Upper lobe of left lung (tissue), 6 donors: Measurements from ENCODE around the gene SMYD3. TPM values are rescaled to one million over a fixed set of nuclear protein-coding genes. Genes with fewer than 3 reads are reported as not detected.

Source experiments
- ATAC-seq, 2 donors: fragments of 200-7000 bp; cut with Tn5 transposase; one replicate each; pipeline ENCODE4 v1.9.1; 2022; ENCODE audit warnings: mild to moderate bottlenecking in 2 of 2, moderate library complexity in 2 of 2; ENCODE audit not compliant: low FRiP score in 2 of 2
- DNase-seq, 2 donors: peaks; one replicate each; pipeline ENCODE4 v3.0.0-alpha.2; 2019 to 2020
- H3K27ac ChIP-seq, 4 donors: fragments of 200-600 bp; sonication (generic); one replicate each; pipeline ENCODE4 v1.5.1; 2016 to 2019
- H3K27me3 ChIP-seq, 4 donors: fragments of 200-600 bp; sonication (generic); one replicate each; pipeline ENCODE4 v1.5.1; 2017 to 2019
- H3K36me3 ChIP-seq, 4 donors: fragments of 200-600 bp; sonication (generic); one replicate each; pipeline ENCODE4 v1.5.1; 2016 to 2019
- H3K4me1 ChIP-seq, 4 donors: fragments of 200-600 bp; sonication (generic); one replicate each; pipeline ENCODE4 v1.5.1; 2018 to 2019
- H3K4me3 ChIP-seq, 4 donors: fragments of 200-600 bp; sonication (generic); one replicate each; pipeline ENCODE4 v1.5.1; 2017 to 2019; ENCODE audit warnings: mild to moderate bottlenecking in 2 of 4, moderate library complexity in 1 of 4
- H3K9me3 ChIP-seq, 4 donors: fragments of 200-600 bp; sonication (generic); one replicate each; pipeline ENCODE4 v1.5.1; 2018 to 2019
- EP300 ChIP-seq, 4 donors: sonication (generic); formaldehyde crosslinking; IDR thresholded peaks; one replicate each; pipeline ENCODE4 v1.5.1; 2017; ENCODE audit warnings: antibody characterized with exemption in 4 of 4, control low read depth in 2 of 4
- POLR2A ChIP-seq, 4 donors: fragments of 450-650 bp; IDR thresholded peaks; one replicate each; pipeline ENCODE4 v1.5.1; 2016 to 2017; ENCODE audit warnings: antibody characterized with exemption in 4 of 4, mild to moderate bottlenecking in 2 of 4
- POLR2AphosphoS5 ChIP-seq, 2 donors: sonication (generic); formaldehyde crosslinking; IDR thresholded peaks; one replicate each; pipeline ENCODE4 v1.5.1; 2017; ENCODE audit warnings: antibody characterized with exemption in 2 of 2
- WGBS, 2 donors: methylation state at CpG; one replicate each; pipeline ENCODE4 v1.1.5; 2017 to 2018; 5-methylcytosine and 5-hydroxymethylcytosine counted together
- total RNA-seq, 6 donors: library from RNA; depleted of rRNA in 4 of 6; stranded (reverse); fragments of >200 nt in 4 of 6; gene quantifications; one replicate each; pipeline versions ENCODE4 v1.1.0 to v1.2.1, GENCODE V29; 2016 to 2021
- TF ChIP-seq, protein P1 (sequence below), 6 experiments: fragments of 450-650 bp in 4 of 6; fragments of 200-600 bp in 2 of 6; sonication (generic) in 2 of 6; IDR thresholded peaks; one replicate each; pipeline ENCODE4 v1.5.1; 2016 to 2019; ENCODE audit warnings: antibody characterized with exemption in 6 of 6
- donor health status: DM: no; HTN: no; CAD: no; lungs with moderate emphysema.
- donor health status: DM: no; HTN: yes; CAD: no; lungs with severe emphysema.

SMYD3 gene
- total RNA-seq, 6 donors from 2014 or later = 22.7 to 109 (median 34.0) TPM

DNA sequence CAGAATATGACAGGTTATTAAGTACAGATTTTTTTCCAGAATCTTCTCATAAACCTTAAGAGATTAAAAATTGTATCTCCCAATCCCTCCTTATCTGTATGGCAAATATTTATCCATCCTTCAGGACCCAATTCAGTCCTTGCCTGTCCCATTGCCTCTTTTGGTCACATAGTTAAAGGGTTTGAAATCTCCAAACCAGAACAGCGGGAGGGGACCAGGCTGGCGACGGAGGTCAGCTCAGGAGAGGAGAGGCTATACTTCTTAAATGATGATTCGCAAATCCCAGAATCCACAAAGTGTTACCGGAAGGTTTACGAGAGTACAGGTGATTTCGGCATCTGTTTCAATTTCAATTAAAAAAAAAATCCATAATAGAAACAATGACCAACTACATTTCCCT is 572.7 kb downstream of the SMYD3 start:
- TF ChIP-seq POLR2AphosphoS5 (IDR thresholded peaks at IDR 0.05) = no peak
- TF ChIP-seq POLR2A (IDR thresholded peaks at IDR 0.05) = no peak
- TF ChIP-seq, protein P1, sequence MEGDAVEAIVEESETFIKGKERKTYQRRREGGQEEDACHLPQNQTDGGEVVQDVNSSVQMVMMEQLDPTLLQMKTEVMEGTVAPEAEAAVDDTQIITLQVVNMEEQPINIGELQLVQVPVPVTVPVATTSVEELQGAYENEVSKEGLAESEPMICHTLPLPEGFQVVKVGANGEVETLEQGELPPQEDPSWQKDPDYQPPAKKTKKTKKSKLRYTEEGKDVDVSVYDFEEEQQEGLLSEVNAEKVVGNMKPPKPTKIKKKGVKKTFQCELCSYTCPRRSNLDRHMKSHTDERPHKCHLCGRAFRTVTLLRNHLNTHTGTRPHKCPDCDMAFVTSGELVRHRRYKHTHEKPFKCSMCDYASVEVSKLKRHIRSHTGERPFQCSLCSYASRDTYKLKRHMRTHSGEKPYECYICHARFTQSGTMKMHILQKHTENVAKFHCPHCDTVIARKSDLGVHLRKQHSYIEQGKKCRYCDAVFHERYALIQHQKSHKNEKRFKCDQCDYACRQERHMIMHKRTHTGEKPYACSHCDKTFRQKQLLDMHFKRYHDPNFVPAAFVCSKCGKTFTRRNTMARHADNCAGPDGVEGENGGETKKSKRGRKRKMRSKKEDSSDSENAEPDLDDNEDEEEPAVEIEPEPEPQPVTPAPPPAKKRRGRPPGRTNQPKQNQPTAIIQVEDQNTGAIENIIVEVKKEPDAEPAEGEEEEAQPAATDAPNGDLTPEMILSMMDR (IDR thresholded peaks at IDR 0.05) = no peak
- TF ChIP-seq EP300 (IDR thresholded peaks at IDR 0.05) = no peak
- Histone ChIP-seq H3K4me1 (no peaks in the 10 kb centered on the region), H3K36me3 (no peaks in the 10 kb centered on the region), H3K4me3 (no peak overlapping the region), H3K27me3 (no peaks in the 10 kb centered on the region), H3K9me3 (no peaks in the 10 kb centered on the region), H3K27ac (no peak overlapping the region)
- ATAC-seq (no peak), DNase-seq (no peak)
- 93 to 99% methylated on average over 7 of the region's 7 CpGs for WGBS, 2 donors

DNA sequence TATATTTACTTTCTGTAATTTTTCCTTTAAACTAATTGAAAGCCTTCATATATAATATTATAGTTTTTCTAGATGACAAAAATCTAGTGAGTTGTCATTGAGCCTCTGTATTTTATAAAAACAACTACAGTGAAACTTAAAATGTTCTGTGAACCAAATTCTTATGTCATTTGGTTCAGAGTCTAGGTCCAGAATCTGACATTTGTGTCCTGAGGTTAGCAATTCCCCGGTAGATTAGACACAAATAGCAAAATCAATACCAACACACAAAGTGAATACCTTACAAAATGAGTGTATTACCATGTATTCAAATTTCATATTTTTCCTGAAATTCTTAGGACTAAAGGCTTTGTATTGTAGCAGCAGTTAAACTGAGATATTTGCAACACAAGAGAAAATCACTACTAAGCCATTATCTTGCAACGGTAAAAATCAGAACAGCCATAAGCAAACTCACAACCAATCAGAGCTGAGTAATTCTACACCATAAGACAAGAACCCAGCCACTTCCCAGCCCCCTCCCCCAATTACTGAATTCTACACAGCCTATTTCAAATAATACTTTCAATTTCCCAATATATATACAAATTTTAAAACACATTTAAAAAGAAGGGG is 573.5 kb downstream of the SMYD3 start:
- Histone ChIP-seq H3K36me3 (no peaks in the 10 kb centered on the region), H3K27me3 (no peaks in the 10 kb centered on the region), H3K4me1 (no peaks in the 10 kb centered on the region), H3K9me3 (no peaks in the 10 kb centered on the region), H3K27ac (no peak overlapping the region), H3K4me3 (no peak overlapping the region)
- TF ChIP-seq, protein P1 (IDR thresholded peaks at IDR 0.05) = no peak
- TF ChIP-seq POLR2AphosphoS5 (IDR thresholded peaks at IDR 0.05) = no peak
- TF ChIP-seq POLR2A (IDR thresholded peaks at IDR 0.05) = no peak
- TF ChIP-seq EP300 (IDR thresholded peaks at IDR 0.05) = no peak
- WGBS, 2 donors = 43 to 86% methylated on average over 2 of the region's 2 CpGs
- no peak for DNase-seq
- ATAC-seq = no peak

DNA sequence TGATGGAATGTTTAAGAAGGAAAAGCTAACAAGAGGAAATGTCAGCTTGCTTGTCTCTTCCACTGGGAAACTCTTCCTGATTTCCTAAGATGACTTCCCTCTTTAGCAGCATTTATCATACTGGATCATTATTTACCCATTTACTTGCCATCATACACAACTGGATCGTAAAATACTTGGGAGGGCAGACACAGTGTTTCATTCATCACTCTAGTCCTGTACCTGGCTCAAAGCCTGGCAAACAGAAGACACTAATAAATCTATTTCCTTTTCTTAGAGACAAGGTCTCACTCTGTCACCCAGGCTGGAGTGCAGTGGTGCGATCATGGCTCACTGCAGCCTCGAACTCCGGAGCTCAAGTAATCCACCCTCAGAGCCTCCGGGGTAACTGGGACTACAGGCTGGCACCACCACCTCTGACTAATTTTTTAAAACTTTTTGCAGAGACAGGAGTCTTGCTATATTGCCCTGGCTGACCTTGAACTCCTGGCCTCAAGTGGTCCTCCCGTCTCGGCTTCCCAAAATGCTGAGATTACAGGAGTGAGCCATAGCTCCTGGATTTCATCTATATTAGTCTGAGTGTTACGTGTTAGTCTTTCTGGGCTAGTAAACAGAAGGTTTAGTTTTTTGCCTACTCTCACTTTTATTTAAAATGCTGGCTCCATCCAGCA is 574.6 kb downstream of the SMYD3 start:
- 92% methylated on average over 8 of the region's 8 CpGs for WGBS, 2 donors
- TF ChIP-seq POLR2A (IDR thresholded peaks at IDR 0.05) (no peak), POLR2AphosphoS5 (IDR thresholded peaks at IDR 0.05) (no peak), EP300 (IDR thresholded peaks at IDR 0.05) (no peak)
- TF ChIP-seq, protein P1 (IDR thresholded peaks at IDR 0.05) = no peak
- no peak for DNase-seq

DNA sequence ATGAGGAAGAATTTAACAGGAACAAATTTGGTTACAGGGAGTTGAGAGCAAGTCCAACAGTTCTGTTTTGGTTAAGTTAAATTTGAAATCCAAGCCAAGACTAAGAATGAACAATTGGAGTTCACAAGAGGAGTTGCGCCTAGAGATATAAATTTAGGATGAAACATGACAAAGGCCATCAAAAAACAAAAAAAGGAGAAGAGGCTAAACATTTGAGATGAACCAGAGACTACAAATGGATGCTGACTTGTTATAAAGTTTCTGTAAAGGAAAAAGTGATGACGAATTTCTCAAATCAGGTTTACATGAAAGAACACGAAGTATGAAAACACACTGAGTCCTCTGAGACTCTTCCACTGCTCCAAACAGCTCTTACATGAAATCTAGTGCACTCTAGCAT is 575.6 kb downstream of the SMYD3 start:
- Histone ChIP-seq H3K4me1 (no peaks in the 10 kb centered on the region), H3K4me3 (no peak overlapping the region), H3K27me3 (no peaks in the 10 kb centered on the region), H3K27ac (no peak overlapping the region), H3K9me3 (no peaks in the 10 kb centered on the region), H3K36me3 (no peaks in the 10 kb centered on the region)
- ATAC-seq = no peak
- DNase-seq = no peak
- TF ChIP-seq, protein P1 (IDR thresholded peaks at IDR 0.05) = no peak
- TF ChIP-seq POLR2A (IDR thresholded peaks at IDR 0.05) (no peak), EP300 (IDR thresholded peaks at IDR 0.05) (no peak), POLR2AphosphoS5 (IDR thresholded peaks at IDR 0.05) (no peak)
- WGBS, 2 donors = 91 to 98% methylated on average over 3 of the region's 3 CpGs

More for the DNA sequence above, 574.6 kb downstream of the SMYD3 start:
- Histone ChIP-seq H3K27ac (no peak overlapping the region), H3K27me3 (no peaks in the 10 kb centered on the region), H3K9me3 (no peaks in the 10 kb centered on the region), H3K4me3 (no peak overlapping the region), H3K4me1 (no peaks in the 10 kb centered on the region), H3K36me3 (no peaks in the 10 kb centered on the region)
- no peak for ATAC-seq

DNA sequence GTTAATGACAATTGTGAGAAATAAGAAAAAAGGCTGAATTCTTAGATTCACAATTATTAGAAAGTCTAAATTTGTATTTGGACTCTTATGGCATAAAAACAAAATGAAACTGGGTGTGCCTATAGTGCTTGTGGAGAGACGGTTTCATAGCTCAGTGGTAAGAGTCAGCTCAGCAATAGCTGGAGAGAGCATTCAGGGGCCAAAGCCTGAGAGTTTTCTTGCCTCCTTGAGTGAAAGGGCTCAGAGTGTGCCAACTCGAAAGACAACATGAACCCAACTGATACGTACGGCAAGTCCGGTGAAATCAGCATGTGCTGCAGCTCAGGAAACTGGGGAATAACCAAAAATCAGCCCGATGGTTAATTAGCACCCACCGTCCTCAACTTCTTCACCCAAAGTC is 577.9 kb downstream of the SMYD3 start:
- ATAC-seq (no peak), DNase-seq (no peak)
- Histone ChIP-seq H3K27ac (no peak overlapping the region), H3K27me3 (no peaks in the 10 kb centered on the region), H3K4me1 (no peaks in the 10 kb centered on the region), H3K36me3 (peaks cover 0 to 4% (median 0%) of the 10 kb centered on the region in 4 donors), H3K4me3 (no peak overlapping the region), H3K9me3 (no peaks in the 10 kb centered on the region)
- WGBS, 2 donors = 96 to 100% methylated on average over 7 of the region's 7 CpGs
- TF ChIP-seq EP300 (IDR thresholded peaks at IDR 0.05) = no peak
- TF ChIP-seq, protein P1 (IDR thresholded peaks at IDR 0.05) = no peak
- TF ChIP-seq POLR2A (IDR thresholded peaks at IDR 0.05) = no peak
- no peak for TF ChIP-seq POLR2AphosphoS5 (IDR thresholded peaks at IDR 0.05)
